COLO668 (cell line): Measurements from ENCODE around the gene AUTS2.
A peak's percentile ranks its signal among the peaks of the same experiment; 100 is the strongest.

ENCODE experiments used
- DNase-seq: peaks from one replicate; lab custom pipeline; 2025; ENCODE audit not compliant: unreplicated experiment; lab: John Stamatoyannopoulos, UW

Gene AUTS2

DNA sequence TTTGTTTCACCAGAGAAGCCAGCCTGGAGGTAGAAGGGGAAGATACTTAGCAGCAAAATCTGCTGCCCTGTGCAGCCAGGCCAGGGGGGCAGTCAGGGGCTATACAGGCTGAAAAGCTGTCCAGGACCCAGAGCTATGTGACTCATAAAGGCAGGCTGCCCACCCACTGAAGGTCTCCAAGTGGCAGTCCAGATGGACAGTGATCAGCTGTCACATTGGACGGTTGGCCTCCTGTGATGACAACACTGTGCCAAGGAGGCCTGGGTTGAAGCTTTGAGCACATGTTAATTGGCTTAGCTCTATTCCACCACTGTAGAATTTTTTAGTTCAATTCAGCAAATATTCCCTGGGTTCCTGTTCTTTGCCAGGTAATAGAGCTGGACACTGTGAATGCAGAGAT lies 956.4 kb downstream of the AUTS2 start:
- DNase-seq, result no peak

DNA sequence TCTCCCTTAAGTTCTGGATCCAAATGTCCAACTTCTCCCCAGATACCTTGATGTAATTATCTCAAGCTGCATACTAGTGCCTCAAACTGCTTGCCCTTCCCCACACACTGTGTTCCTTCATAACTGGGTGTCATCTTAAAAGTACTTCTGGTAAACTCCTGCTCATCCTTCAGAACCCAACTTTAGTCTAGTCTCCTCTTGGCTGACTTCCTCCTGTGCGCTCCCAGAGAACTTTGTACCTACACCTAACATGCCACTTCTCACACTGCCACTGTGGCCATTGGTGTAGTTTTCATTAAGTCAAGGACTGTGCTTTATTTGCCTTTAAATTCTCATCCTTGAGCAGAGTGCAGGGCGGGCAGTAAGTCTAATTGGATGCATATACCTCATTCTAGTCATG lies 958.5 kb downstream of the AUTS2 start:
- DNase-seq, result no peak

DNA sequence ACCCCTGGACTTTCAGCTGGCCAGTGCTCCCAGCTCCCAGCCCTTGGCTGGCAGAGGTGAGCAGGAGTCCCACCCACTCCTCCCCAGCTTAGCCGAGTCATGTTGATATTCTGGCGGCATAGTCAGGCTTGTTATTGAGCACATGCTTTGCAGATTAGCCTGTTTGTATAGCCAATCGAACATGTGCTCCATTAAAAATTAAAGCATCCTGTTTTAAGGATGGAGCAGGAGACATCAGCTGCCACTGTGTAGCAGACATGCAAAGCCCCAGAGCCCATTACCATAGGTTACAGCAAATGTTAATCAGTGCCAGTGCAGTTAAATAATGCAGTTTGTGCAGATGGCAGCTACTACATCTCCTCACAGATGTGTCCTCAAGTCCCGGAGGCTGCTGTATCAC lies 959.1 kb downstream of the AUTS2 start:
- DNase-seq, result no peak

DNA sequence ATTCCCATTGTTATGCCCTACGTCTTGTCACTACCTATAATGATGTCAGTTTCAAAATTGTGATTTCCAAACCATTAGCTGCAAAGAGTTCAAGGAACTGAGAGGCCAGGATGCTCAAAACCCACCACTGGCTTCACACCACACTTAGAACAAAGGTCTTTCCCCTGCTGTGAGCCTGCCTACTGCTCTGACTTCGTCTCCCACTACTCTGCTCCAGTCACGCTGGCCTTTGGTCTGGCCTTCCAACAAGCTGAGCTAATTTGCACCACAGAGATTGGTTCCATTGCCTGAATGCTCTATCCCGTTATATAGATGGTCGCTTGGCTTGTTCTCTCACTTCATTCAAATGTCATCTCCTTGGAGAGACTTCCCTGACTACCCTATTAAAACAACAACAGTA lies 961.5 kb downstream of the AUTS2 start:
- DNase-seq, result no peak

DNA sequence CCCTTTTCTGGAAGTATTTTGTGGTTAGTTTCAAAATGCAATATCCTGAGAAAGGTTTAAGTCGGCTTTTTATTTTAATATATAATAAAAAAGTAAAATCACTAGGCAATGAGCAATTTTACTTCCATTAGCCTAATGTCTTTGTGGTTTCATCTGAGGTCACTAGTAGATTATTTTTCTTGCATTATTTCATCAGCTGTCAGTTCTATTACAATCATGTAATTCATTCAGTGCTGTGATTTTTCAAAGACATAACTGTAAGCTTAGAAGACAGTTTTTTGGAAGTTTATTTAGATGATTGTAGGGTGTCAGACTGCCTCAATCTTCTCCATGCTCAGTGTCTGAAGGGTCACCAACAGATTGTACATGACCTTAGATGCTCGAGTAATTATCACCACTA lies 965.7 kb downstream of the AUTS2 start:
- DNase-seq, result no peak

DNA sequence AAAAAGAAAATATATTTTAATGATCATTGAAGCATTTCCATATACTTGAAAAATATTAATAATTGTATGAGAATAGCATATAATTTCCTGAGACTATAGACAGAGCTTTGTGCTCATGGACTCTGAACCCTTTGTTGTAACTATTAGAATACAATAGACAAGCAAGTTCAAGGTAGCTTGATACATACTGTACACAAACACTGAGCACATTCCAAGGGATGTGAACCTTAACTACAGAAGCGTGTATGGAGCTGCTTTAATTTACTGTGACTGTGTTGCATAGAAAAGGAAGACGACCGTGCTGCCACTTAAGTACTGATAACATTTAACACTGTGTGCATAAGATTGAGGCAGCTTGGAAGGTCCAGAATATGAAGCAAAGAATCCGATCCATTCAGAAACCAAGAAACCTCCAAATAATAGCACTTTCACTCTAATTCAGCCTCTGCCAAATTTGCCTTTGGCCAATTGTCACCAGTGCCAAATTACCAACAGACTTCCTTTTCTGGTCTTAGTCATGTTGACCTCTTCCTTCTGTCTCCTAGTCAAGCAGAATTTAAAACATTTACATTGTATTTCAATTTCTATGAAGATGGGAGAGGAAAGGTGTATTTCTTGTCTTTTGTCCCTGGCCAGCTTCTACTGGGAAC lies 967.6 kb downstream of the AUTS2 start:
- DNase-seq, result no peak

DNA sequence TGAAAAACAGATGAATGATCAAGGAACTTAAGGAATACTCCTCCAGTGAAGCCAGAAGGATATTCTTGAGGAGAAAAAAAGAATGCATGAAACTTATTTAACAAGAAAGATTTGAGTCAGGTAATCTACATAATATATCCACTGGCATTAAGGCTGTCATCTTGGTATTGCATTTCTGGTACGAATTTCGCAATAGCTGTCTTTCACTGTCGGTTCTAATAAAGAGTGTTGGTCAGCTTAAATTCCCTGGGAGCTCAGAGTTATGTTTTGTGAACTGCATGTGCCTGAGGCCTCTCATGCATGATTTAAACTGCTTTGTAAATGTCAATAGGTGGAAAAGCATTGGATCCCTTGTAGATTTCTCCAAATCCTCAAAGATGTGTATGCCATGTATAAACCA lies 968.4 kb downstream of the AUTS2 start:
- DNase-seq, result no peak

DNA sequence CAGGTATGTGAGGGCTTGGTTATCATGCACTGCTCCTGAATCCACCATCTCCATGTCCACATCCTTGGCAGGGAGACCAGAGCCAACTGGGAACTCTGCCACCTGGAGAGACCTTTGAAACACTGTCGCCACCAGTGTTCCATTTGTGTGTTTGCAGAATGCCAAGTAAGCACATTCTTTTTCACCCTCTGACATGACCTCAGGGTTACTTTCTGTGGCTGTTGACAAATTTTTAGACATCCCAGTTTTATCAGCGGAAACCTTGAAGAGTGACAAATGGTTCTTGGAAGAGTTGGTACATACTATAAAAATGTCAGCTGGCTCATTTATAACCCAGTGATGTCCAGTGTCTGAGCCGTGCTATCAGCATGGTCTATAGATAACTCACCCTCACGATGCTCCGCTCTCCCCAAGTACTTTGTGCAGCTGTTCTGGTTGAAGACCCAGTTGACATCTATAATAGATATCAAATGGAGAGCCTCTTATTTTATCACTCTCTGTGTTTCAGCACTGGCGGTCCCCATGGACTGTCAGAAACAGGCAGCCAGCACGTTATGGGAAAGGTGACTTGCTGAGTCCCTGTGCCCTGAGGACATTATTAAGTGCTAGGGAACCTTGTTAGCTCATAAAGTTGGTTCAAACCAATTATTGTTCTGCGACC lies 970.5 kb downstream of the AUTS2 start:
- no peak for DNase-seq

DNA sequence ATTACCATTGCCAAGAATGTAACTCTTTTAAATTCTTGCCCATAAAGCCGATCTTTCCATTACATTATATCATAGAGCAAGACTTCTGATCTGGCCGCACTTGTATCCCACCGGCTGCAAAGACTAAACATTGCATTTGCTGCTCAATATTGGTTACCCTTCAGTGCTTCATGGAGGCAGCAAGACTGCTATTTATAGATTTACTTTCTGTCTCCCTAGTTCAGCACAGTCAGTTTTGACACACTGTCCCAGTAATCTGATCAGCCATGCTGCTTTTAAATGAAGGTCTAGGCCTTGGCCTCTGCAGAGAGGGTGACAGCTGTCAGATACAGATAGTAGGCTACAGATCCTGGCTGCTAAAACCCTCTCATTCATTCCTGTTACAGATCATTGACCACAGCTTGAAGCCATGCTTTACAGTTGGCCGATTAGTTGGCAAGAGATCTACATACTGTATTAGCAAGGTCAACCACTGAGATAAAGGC lies 971.1 kb downstream of the AUTS2 start:
- DNase-seq, result peak; percentile 26

DNA sequence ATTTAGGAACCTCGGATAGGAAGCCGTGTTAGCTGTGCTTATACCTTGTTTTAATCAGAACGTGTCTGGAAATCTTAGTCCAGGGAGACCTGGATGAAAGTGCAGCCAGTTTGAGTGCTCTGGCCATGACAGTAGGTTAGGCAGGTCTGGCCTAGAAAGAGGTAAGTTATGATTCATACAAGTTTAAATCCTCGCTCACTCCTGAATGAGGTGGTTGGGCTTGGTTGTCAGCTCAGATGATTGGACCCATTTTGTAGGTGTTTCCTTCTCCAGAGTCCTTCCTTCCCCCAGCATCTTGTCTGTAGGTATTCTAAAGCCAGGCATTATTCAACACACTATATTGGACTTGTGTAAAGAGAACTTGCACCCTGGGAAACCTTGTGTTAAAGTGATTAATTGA lies 971.8 kb downstream of the AUTS2 start:
- DNase-seq, result no peak

DNA sequence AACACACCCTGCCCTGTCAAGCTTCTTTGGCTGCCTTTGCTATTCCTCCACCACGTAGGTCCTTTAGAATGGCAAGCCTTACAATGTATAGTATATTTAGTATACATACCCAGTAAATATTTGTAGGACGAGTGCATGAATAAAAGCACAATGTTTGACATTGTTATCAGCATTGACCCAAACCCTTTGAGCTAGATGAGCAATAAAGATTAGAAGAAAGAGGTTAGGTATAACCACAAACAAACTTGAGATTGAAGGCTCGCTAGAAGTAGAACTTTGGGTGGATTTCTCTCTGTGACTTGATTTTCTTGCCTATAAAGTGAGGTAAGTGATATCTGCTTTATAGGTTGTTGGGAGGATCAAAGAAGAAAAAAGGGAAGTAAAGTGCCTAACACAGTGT lies 972.7 kb downstream of the AUTS2 start:
- no peak for DNase-seq

DNA sequence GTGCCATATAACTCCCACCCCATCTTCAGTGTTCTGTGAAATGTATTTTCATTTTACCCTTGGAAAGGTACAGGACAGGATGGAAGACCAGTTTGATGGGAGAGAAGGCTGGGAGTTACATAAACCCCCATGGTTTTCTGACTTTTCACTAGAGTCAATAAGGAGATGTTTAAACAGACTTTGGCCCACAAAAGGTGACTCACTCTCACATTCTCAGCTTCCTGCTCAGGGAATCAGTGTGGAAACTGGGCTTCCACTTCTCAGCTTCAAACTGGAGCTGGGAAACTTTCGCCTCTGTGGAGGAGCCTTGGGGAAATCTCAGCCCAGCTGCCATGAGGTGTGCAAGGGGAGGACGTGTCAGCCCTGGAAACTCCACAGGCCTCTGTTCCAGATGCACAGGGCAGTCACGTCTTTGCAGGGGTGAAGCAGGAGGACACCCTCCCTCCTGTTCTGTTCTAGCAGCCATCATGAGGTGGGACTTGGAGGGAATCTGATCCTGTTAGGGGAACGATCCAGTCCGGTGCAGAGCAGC lies 973.2 kb downstream of the AUTS2 start:
- DNase-seq, result no peak

DNA sequence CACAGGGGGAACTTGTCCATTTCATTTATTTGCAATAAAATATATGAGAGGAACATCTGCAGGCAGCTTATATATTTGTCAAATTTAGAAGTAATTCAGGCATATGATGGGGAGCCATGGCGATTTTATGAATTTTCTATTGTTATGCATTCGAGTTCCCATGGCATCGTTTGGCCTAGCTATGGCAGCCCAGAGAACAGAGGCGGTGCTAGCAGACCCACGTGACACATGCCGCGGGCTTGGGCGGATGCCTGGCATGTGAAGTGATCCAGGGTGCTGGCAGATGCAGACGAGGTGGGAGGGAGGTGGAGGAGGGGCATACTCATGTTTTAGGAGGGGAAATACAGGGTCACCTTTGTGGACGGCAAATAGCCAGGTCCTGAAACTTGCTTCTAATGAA lies 973.7 kb downstream of the AUTS2 start:
- no peak for DNase-seq

DNA sequence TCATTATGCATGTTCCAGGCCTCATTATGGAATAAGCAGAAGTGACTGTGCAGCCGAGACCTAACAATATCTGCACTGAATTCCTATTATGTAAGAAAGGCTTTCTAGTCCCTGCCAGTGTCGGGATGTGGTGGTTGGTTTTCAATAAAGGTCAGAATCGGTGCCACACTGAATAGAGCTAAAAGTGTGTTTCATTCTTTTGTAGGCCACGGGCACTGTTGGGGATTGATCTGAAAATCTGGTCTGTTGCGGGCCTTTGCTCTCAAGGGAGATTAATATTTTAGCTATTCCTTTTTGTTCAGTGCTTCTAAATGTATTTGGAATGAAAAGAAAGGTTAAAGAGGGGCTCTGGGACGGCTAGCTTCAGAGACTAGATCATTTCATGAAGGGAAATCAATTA lies 974.3 kb downstream of the AUTS2 start:
- no peak for DNase-seq

DNA sequence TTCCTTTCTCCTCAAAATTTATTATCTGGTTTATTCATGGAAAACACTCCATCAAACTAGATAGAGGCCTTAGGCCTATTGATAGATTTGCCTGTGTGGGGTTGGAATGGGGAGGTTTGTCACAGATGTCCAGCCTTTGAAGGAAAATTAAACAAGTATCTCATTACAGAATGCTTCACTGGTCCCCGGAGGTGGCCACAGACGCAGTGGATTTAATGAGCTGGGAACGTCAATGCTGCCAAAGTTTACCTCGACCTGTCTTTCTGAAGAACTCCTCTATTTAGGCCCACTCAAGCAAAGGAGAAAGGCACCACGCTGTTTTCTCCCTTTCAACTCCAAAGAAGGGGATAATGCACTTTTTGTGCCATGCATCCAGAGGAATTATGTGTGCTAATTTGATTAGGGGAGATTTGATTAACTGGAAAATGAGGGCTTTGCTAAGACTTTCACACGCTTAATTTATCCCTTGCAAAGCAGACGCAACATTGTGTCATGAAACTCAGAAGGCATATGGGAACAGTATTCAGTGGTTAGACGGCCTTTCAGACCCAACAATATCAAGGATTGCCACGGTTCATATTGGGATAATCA lies 974.9 kb downstream of the AUTS2 start:
- DNase-seq, result no peak

DNA sequence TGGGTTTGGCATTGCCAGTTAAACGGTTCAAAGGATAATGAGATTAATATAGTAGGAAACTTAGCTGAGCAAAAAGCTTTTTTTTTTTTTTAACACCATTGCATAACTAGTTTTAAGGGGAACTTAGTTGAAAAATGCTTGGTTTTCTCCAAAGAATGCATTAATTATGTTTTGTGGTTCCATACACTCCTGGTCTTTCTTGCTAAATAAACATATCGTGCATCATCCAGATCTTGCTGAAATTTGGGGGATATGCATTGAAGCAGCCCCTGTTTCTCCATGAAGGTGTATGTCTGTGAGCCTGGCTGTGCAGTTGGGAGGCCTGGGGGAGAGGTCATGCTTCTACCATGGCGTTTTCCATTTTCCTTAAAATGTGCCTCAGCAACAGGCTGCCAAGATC lies 975.4 kb downstream of the AUTS2 start:
- no peak for DNase-seq

DNA sequence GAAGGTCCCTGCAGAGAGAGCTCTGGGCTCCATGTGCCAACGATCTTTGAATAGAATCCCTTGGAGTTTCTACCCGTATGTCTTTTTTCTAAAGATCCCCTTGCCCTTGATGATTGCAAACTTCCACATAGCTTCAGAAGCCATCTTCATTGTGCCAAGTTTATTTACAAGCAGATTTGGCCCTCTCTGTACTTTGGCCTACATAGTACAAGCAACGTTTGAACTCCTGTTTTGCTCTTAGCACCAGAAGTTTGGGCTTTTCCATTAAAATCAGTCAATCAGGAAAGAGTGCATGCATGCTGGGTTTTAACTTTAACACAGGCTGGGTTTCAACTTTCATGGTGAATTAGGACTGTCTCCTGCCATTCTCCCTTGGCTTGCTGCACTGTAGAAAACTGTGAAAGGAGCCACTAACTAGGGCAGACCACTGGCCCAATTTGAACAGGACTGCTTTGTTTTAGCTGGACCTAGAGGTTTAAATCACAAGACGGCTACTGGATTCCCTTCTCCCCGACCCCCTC lies 976.1 kb downstream of the AUTS2 start:
- DNase-seq, result no peak

DNA sequence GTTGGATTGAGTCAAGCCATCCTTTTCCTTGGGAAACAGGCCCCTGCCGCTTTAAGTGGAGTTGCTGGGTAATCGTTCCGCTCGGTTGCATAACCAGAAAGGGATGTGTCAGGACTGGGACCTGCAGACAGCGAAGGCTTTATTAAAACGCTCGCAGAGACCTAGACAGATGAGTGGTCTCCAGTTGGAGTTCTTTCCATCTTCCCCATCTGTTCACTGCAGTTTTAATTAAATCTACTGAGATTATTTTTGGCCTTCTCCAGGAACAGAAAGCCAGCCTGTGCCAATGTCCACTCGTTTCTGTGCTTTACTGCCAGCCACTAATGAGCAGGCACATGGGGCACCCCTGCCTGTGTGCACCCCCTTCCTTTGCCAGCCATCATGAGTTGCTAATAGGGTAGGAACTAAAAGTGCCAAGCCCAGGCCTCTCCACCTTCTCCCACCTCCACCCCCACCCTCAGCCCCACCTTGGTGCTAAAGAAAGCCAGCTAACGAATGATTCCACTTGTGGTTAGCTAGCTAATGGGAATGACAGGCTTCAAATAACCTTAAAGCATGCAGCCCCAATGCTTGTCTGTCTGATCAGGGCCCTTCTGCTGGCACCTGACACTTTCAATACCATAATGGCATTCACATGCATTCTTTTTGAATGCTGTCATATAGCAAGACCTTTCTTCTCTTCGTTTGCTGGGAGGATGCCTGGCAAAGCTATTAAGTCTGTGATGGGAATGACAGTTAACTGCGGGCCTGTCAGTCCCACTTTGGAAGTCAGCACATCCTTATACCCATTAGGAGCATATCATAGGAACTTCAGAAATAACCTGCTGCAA lies 976.9 kb downstream of the AUTS2 start:
- peak; percentile 5 for DNase-seq

DNA sequence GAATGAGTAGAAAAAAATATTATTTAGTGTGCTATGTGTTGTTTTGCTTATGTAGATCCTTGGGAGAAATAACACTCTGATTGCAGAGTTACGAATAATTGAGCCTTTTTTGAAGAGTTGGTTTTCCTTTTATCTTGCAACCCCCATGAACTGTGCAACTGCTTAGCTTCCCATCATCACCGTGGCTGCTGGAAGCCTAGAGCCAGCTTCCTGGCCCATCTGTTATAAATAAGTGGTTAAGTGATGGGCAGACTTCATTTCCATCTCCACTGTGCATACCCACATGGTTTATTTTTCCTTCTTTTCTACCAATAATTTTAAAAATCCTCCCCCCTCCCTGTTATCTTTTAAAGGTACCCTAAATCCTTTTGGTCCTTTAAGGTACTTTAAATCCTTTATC lies 978.8 kb downstream of the AUTS2 start:
- no peak for DNase-seq

DNA sequence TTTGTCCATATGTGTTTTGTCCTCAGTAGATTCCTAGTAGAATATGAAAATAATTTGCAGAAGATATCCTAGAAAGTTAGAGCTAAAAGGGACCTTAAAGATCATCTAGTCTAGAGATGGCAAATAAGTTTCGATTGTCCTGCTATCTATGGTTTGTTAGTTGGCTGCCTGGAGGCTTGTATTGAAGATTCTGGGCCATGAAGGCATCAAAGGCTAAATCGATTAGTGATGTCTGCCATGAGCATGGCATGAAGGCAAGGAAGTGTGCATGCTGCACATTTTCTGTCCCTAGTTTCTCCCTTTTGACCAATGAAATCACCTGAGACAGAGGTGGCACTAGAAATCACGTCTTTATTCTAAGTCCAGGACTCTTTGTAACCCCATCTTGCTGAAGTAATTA lies 979.9 kb downstream of the AUTS2 start:
- no peak for DNase-seq

DNA sequence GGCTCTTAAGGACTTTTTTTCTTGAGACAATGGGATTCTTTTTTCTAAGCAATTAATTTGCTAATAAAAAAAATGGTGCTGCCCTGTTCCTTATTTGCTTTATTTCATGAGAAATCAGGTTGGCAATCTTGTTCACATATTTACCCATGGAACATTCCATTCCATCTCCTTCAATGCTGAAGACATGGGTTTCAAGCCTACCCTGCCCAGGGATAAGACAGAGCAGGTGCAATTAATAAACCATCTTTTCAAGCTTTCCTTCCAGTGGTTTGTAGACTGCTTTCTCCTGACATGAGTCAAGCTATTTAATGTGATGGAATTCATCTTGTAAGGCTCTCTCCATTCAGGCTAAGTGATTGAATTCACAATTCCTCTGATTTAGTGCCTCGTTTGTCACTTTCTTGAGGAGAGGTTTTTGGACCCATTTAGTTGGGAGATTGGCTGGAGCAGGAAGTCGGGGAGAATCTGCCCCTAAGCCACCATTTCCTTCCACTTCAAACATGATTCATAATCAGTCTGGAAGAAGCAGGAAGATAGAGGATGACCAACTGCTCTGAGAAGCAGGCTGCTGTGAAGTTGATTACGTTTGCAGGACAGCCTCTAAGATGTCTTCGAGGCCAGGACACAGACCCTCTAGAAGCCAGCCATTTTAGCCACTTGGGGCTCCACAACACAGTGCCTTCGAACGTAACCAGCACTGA lies 981.3 kb downstream of the AUTS2 start:
- no peak for DNase-seq
